NCI-H2196 (cell line): ENCODE measurements around the gene PTDSS2.
"Not testable (repeated sequence)": the region's sequence is repeated elsewhere in the genome, so short reads cannot be mapped to it uniquely, and the experiment has no call there.

Source experiments
- DNase-seq: peaks from one replicate; lab custom pipeline; 2025; ENCODE audit not compliant: unreplicated experiment; lab: John Stamatoyannopoulos, UW

PTDSS2 gene

GRCh38 chr11:503179-503981 lies 53.3 kb downstream of the PTDSS2 start:
- DNase-seq = no peak

DNA sequence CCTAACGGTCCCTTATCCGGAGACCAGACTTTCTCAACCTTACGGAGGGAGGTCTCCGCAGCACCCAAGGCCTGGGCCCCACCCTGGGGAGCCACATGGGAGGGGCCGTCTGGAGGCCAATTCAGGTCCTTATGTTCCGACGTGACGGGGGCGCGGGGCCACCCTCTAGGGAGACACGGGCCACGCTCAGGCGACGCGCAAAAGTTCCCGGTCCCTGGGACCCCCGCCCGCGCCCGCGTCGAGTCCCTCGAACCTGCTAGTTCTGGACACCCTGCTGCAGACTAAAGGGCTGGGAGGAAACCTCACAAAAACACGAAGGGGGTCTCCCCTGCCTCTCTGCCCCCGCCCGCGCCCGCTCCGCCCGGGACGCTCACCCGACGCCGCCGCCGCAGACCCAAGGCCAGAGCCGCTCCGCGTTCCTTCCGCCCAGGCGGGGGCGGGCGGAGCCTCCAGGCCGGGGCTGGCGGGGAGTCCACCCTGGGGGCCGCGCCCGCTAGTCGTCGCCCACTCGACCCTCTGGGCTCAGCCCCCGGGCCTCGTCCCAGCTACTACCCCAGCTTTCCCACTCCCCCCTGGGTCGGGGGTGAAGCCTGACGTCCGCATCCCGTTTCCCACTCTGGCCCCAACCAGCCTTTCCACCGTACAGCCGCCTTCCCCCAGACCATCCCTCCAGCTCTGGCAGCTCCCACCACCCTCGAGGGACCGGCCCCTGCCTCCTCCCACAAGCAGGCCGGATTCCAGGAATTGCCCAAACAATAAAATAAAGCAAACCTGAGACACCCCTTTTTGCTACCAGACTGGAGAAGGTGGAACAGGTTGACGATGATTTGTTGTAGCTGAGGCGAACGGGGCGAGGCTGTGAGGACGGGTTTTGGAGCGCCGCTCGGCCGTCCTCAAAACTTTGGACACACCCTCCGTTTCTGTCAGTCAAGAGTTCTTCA lies 54.2 kb downstream of the PTDSS2 start:
- no peak for DNase-seq

DNA sequence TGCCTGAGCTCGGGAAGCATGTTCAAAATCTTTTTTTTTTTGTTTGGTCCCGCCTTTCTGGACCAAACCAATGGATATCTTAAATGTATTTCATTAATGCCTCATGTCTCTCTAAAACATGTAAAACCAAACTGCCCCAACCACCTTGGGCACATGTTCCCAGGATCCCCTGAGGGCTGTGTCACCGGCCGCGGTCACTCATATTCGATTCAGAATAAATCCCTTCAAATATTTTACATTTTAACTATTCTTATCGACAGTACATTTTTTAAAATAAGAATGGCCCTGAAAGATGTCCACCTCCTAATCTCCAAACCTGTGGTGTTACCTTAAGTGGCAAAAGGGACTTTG lies 54.9 kb downstream of the PTDSS2 start:
- no peak for DNase-seq

- DNase-seq = peak; percentile 97
Observed at GRCh38 chr11:506238-506994, 56.3 kb downstream of the PTDSS2 start.

DNA sequence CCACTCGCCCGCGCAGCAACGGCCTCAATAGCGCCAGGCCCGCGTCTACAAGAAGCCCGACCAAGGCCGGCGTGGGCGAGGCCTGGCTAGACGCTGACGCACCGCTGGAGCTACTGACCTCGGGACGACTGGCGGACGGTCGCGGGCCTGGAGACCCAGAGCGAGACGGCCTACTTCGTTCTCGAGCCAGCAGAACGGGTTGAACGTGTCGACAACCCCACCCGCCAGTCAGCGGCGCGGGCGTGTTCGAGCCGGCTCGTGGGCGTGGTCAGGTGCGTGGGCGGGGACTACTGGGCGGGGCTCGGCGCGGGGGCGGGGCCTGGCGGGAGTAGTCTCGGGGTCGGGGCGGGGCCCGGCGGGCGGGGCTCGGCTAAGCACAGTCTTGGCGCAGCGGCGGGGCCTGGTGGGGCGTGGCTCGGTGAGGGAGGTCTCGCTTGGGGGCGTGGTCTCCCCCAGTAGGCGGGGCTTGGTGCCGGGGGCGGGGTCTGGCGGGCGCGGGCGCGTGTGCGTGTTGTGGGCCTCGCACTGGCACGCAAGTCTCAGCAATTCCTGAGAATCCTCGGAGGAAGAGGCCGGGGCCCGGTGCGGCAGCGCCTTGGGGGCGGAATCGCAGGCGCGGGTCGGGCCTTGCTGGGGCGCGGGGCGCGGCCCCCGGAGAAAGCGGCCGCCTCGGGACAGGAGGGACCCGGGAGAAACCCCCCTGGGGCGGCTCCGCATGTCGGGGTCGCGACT lies 57.1 kb downstream of the PTDSS2 start, which contains the start of gene RNH1:
RNH1 (minus strand) TSS at position 248 of the 732 bp plus-strand sequence. CDS start 5,080 bp downstream, outside the sequence.
- DNase-seq = peak; percentile 95

DNA sequence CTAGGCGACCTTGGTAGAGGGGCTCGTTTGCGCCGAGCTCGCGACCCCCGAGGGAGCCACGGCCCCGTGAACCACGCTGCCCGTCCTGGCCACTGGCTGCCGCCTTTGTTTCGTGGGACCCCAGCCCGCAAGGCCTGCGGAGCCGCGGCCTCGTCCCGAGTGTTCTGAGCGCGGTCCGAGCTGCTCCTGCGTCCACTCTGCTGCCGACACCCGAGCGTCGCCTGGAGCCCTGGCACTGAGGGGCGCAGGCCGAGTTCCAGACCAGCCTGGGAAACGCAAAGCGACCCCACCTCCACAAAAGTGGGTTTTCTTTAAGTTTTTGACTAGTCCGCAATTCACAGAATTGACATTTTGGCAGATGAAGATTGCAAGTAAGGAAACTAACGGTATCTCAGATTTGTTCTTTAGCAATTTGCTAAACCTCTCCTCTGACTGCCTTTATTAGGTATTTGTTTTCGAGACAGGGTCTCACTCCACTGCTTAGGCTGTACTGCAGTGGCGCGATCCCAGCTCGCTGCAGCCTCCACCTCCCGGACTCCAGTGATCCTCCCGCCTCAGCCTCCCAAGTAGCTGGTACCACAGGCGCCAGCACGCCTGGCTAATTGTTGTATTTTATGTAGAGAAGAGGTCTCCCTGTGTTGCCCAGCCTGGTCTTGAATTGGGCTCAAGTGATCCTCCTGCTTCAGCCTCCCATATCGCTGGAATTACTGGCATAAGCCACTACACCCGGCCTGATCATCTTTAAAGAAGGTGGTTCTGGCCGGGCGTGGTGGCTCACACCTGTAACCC lies 57.8 kb downstream of the PTDSS2 start:
- DNase-seq = no peak

GRCh38 chr11:508956-509355 lies 58.9 kb downstream of the PTDSS2 start:
- DNase-seq = no peak

DNA sequence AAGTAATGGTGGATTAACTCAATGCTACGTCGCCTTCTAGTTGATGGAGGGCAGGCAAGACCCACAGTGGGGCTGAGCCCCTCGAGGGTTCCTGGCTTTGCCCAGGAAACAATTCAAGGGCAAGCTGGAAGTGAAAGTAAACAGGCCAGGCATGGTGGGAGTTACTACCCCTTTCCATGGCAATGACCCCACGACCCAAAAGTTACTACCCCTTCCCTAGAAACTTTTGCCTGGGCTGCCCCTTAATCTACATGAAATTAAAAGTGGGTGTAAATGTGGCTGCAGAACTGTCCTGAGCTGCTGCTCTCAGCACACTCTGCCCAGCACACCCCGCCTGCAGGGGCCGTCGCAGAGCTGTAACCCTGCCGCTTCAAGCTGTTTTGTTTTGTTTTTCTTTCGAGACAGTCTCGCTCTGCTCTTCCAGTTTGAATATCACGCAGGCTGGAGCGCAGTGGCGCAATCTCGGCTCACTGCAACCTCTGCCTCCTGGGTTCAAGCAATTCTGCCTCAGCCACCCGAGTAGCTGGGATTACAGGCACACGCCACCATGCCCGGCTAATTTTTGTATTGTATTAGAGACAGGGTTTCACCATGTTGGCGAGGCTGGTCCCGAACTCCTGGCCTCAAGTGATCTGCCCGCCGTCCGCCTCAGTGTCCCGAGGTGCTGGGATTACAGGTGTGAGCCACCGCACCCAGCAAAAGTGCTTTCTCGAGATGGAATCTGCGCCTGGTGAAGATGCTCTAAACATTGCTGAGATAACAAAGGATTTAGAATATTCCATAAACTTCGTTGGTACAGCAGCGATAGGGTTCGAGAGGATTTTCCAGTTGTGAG lies 62.9 kb downstream of the PTDSS2 start:
- no peak for DNase-seq

DNA sequence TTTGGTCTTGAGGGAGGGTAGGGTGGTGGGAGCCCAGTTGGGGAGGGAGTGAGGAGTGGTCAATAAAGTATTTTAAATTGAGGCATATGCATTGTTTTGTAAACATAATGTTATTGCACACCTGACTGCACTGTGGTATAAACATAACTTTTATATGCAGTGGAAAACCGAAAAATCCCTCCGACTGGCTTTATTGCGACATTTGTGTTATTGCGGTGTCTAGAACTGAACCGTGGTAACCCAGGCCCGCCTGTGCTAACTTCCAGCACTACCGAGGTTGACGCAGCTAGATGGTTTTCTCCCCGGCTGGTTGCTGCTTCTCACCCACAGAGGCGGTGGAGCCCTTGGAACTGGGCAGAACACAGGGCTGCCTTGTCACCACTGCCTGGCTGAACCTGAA lies 64.5 kb downstream of the PTDSS2 start:
- no peak for DNase-seq

GRCh38 chr11:515131-515530 lies 65.1 kb downstream of the PTDSS2 start:
- no peak for DNase-seq

DNA sequence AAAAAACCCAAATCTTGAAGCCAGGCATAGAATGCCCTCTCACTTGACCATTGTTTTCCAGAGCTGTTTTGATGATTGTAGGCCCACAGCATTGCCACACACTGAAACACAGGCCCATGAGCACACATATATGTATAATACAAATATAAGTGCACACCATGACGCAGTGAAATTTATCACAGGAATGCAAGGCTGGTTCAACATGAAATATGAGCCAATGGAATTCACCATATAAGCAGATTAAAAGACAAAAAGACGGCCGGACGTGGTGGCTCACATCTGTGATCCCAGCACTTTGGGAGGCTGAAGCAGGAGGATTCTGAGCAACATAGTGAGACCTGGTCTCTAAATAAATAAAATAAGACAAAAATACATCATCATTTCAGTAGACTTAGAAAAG lies 66.3 kb downstream of the PTDSS2 start:
- DNase-seq = no peak

DNA sequence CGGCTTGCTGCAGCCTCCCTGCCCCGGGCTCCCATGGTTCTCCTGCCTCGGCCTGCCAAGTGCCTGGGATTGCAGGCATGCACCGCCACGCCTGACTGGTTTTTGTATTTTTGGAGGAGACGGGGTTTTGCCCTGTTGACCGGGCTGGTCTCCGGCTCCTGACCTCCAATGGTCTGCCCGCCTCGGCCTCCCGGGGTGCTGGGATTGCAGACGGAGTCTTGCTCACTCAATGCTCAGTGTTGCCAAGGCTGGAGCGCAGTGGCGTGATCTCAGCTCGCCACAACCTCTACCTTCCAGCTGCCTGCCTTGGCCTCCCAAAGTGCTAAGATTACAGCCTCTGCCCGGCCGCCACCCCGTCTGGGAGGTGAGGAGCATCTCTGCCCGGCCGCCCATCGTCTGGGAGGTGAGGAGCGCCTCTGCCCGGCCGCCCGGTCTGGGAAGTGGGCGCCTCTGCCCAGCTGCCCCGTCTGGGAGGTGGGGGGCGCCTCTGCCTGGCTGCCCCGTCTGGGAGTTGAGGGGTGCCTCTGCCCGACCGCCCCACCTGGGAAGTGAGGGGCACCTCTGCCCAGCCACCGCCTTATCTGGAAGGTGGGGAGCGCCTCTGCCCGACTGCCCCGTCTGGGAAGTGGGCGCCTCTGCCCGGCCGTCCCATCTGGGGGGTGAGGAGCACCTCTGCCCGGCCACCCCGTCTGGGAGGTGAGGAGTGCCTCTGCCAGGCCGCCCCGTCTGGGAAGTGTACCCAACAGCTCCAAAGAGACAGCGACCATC lies 67.0 kb downstream of the PTDSS2 start:
- DNase-seq = not testable (repeated sequence)

DNA sequence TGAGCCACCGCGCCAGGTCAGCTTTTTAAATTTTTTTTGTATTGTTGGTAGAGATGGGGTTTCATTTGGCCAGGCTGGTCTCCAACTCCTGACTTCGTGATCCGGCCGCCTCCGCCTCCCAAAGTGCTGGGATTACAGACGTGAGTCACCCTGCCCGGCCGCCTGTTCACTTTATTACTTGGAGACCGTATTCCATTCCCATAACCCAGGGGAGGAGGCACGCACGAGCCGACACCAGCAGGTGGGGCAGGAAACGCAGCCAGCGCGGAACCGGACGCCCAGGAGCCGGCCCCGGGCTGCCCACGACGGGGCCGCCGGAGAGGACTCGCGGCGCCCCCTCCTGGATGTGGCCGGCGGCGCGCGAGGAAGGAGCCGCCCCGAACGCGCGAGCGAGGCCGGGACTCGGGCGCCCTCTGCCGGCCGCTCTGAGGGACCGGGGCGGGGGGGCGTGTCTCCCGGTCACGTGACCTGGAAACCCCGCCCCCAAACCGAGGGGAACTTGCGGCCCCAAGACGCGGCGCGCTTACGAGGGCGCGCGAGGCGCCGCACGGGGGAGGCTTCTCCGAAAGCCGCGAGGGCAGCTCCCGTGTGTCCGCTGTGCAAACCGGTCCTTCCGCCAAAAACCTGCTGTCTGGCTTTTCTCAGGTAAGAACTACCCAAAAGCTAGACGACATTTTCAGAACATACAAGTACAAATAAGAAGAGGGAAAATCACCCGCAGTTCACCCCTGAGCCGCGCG lies 68.6 kb downstream of the PTDSS2 start:
- DNase-seq = no peak

DNA sequence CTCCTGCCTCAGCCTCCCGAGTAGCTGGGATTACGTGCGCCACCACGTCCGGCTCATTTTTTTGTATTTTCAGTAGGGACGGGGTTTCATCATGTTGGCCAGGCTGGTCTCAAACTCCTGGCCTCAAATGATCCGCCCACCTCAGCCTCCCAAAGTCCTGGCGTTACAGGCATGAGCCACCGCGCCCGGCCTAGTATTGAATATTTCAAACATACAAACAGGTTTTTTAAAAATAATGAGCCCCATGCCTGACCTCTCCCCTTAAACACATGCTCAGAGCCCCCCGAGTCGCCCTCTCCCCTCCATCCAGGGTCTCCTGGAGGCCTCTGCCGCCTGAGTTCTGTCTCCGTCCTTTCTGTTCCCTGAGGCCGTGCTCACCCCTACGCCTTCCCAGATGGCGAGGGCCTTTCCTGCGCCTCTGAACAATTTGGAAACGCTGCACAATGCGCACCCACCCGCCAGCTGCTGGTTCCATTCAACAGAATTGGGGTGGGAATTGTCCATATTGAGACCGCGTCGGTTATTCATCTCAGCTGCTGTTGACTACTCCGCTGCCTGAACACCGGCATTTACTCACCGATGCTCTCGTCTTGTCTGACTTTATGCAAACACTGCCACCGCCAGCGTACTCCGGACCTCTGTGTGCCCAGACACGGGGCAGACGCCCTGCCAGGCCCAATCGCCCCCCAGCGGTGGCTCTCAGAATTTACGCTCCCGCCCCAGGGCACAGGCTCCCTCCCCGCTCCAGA lies 70.5 kb downstream of the PTDSS2 start:
- no peak for DNase-seq

DNA sequence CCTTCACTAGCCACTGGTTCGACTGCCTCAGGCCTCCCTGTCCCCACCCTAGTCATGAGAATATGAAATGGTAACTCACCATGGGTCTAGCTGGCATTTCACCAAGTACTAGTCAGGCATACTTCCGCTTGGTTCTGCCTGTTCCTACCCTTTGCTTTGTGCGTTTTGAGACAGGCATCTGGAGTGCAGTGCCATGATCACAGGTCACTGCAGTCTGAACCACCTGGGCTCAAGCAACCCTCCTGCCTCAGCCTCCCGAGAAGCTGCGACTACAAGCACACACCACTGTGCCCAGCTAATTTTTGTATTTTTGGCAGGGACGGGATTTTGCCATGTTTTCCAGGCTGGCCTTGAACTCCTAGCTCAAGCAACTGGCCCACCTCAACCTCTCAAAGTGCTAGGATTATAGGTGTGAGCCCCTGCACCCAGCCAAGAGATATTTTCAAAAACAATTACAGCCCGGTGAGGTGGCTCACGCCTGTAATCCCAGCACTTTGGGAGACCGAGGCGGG lies 71.2 kb downstream of the PTDSS2 start:
- no peak for DNase-seq

GRCh38 chr11:526192-526591 lies 76.1 kb downstream of the PTDSS2 start:
- DNase-seq = no peak
